GM04503 (cell line): Measurements from ENCODE around the gene GPM6B.
A peak's percentile ranks its signal among the peaks of the same experiment; 100 is the strongest.
"Not testable (repeated sequence)": the region's sequence is repeated elsewhere in the genome, so short reads cannot be mapped to it uniquely, and the experiment has no call there.

Experiments used
- DNase-seq: peaks from one replicate; pipeline ENCODE4 v3.0.0-alpha.2; 2012; ENCODE audit warnings: low read depth

The GPM6B gene

DNA sequence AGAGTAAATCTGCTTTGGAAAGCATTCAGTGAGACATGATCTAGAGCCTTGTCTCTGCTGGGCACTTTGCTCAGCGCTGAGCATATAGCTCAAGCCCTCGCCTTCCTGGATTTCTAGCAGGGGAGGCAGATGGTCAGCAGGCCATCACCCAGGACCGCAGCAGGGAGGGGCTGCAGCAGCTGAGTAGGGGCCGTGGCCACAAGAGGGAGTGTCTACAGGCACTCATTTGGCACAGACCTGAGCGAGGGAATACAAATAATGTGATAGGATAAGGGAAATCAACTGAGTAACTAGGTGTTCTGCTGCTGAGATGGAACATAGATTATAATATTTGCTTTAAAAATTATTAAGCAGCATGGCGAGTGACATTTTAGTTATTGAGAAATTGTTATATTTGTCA, 52.1 kb downstream of the GPM6B start:
- no peak for DNase-seq

DNA sequence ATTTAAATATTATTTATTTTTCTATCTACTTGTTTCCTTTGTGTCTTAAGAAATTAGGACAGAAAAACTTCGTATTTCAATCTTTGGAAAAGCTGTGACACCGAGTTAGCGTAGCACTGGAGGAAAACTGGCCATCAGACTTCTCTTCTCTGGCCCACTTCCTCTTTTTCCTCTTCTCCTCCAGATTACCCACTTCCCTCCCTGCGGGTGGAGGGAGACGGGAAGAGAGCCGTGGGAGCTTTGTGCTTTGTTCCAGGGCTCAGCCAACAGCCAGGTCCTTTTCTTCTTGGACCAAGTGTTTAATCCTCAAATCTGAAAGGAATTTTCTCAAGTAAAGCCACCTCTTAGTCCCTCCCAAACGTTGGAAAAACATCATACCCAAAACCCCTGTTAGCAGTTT, 52.6 kb downstream of the GPM6B start:
- no peak for DNase-seq

- no peak for DNase-seq
These were observed 53.4 kb downstream of the GPM6B start for GRCh38 chrX:13763489-13763888.

- DNase-seq = no peak
These were observed 55.1 kb downstream of the GPM6B start for GRCh38 chrX:13761606-13762414.

GRCh38 chrX:13760426-13760825, 56.5 kb downstream of the GPM6B start:
- DNase-seq = no peak

- DNase-seq = no peak
These were observed 57.7 kb downstream of the GPM6B start for GRCh38 chrX:13759152-13759718.

GRCh38 chrX:13756381-13756780, 60.5 kb downstream of the GPM6B start:
- no peak for DNase-seq

GRCh38 chrX:13755254-13755653, 61.6 kb downstream of the GPM6B start:
- no peak for DNase-seq

- no peak for DNase-seq
These were observed 62.1 kb downstream of the GPM6B start for GRCh38 chrX:13754765-13755164.

DNA sequence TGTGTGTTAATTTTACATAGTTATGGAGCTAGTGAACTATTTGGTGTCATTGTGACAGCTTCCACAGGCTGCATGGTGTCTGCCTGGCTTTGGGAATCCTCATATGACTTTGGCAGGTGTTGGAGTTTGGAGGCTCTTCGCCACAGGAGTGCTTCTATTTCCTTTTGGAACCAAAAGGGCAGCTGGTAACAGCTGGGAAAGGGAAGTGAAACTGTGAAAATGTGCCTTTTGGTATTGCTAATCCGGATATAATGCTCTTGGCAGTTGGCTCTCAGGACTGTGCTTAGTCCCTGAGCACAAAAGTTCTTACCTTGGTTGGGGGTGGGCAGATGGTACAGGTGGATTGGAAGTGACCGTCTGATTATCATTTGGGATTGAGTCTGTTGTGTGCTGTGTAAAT, 64.2 kb downstream of the GPM6B start:
- no peak for DNase-seq

DNA sequence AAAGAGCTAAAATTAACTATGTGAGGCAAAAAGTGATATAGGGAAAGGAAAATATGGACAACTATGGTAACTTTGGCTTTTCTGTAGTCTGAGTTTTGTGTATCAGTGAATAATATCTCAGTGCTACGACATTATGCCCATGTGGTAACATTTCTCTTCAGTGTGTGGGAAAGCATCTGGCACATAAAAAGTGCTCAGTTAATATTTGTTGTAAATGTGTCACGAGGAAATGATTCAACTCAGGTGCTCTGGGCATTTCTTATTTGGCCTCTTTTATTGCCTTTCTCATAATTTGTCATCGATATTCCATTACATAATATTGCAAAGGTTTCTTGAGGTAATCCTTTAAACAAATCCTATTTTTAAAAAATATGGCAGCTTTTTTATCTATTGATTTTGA, 64.8 kb downstream of the GPM6B start:
- DNase-seq = no peak

DNA sequence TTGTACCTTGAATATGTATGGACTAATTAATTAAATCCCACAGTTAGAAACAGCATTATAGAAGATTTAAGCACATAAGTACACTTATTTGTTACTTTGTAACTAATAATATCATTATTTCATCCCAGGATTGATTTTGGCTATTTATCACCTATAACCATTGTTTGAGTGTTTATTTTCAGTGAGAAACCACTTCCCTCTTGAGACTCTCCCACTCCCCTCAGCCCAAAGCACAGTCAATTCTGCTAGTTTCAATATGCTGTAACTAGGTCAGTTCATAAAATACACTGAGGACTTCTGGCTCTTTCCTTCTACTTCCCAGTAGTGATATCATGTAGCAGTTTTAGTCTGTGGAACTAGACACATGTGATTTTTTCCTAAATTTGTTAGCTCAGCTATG, 66.1 kb downstream of the GPM6B start:
- DNase-seq = no peak

DNA sequence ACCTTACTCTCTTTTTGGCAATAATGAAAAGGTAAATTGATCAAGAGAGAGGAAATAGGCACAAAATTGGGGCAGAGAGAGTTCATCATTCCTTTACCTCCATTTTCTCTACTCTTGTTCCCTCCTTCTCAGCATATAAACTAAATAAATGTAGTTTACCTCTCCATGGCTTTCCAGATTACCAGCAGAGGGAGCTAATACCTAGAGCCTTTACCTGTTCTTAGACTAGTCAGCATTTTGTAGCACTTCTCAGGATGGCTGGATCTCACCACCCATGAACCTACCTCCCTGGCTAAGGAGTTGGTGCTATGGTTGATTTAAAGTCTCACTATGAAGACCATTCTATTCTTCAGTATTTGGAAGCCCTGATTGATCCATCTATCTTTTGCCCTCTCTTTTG, 66.7 kb downstream of the GPM6B start:
- DNase-seq = no peak

- DNase-seq = no peak
These were observed 68.4 kb downstream of the GPM6B start for GRCh38 chrX:13748486-13748885.

DNA sequence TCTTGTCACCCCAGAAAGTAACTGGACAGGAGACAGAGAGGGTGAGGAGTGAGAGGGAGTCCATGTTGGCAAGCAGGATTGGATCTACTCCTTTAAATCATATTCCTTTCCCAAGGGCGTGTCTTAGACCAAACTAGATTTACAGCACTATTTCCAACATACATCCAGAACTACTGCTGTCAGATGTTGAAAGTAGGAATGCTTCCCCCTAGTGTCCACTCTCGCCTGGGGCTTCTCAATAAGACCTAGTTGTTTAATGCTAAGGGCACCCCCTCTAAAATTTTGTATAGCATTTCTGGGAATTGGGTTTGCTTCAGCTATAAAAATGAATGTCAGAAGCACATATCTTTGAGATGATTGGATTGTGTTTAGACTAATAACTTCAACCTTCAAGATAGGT, 69.1 kb downstream of the GPM6B start:
- no peak for DNase-seq

- no peak for DNase-seq
These were observed 74.3 kb downstream of the GPM6B start for GRCh38 chrX:13742397-13743176.

GRCh38 chrX:13741695-13742094, 75.2 kb downstream of the GPM6B start:
- no peak for DNase-seq

DNA sequence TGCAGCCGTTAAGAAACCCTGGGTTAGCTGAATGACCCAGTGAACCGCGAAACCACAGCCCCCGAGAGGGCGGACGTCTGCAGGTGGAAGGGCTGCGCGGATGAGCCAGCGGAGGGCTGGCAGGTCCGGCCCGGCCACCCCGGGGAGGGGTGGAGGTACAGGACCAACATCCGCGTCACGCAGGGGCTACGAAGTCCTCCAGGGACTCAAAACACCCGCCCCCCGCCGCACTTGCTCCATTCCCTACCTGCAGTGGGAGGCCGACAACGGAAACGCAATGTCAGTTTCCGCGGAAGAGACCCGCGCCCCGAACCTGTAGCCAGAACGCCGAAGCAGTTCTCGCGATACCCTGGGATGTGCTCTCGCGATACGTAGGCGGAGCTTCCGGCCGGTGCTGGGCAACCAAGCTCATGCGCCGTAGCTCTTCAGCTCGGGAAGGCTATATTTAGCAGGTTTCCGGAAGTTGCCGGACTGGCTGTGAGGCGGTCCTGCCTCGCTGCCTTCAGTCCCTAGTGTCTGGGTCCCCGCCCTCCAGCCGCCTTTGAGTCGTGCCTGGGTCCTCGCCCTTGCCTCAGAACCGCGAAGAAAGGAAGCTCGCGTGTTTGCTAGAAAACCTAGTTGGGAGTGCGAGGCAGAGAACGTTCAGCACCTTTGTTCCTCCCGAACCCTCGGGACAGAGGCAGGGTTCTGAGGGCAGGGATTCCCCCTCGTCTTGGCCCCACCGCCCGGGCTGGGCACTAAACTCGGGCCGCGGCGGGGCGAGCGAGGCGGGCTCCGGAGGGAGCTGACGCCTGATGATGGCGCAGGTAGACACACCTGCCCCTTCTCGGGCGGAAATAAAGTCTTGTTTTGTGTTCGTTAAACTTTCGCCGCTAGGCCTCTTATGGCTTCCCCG, 82.4 kb downstream of the GPM6B start, which contains the start of the genes OFD1 and TRAPPC2:
OFD1 (plus strand) TSS at position 471 of the 895 bp plus-strand sequence; CDS start at position 795, 324 bp downstream.
TRAPPC2 (minus strand) TSS at position 343 of the 895 bp plus-strand sequence. CDS start 14,657 bp downstream, outside the sequence.
- peak; percentile 88 for DNase-seq

GRCh38 chrX:13733506-13733905, 83.4 kb downstream of the GPM6B start:
- DNase-seq = no peak

DNA sequence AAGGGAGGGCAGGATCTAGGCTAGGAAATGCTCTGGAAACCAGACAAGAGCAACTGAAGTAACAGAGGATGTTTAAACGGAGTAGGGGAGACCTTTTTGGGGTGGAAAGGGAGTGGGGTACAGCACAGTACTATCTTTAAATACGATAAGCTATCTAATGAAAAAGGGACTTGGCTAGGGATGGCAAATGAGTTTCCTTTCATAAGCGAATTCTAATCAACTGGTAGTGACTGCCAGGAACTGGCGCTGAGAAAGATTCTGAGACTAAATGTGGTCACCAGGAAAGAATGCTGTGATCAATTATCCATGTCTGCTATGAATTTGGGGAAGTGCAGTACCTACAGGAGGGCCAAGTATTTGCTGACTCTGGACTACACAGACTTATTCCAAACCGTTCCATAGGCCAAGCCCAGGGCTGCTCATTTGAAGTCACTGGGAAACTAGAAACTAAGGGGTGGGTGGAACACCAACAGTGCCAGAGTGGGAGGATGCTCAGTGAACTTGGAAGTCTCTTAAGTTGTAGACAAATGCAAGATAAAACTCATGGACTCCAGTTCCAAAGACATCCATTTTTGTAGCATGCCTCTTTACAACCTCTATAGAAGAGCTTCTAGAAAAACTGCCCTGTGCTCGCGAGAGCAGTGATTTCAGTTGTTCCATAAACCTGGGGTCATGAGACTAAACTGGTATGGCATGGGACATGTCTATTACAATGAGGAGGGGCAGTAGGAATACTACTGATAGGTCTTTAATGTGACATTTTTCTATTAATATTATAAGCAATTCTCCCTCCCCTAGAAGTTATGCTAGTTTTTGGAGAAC, 84.4 kb downstream of the GPM6B start:
- DNase-seq = no peak

DNA sequence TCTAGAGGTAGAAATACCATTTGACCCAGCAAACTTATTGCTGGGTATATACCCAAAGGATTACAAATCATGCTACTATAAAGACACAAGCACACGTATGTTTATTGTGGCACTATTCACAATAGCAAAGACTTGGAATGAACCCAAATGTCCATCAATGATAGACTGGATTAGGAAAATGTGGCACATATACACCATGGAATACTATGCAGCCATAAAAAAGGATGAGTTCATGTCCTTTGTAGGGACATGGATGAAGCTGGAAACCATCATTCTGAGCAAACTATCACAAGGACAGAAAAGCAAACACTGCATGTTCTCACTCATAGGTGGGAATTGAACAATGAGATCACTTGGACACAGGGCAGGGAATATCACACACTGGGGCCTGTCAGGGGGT, 86.4 kb downstream of the GPM6B start:
- not testable (repeated sequence) for DNase-seq
